Nephron progenitor cell (in vitro differentiated cells): ENCODE results near the gene SELPLG.

Experiments
- DNase-seq: peaks from one replicate; pipeline ENCODE4 v3.0.0; 2021
- H3K27ac Mint-ChIP-seq: 2 replicates; pipeline ENCODE4 v1.8.0; 2021; ENCODE audit warnings: mild to moderate bottlenecking, moderate library complexity, mixed read lengths
- H3K27me3 Mint-ChIP-seq: 2 replicates; pipeline ENCODE4 v1.8.0; 2021; ENCODE audit warnings: mild to moderate bottlenecking, low read depth, mixed read lengths; ENCODE audit not compliant: poor library complexity
- H3K36me3 Mint-ChIP-seq: 2 replicates; pipeline ENCODE4 v1.8.0; 2021; ENCODE audit warnings: low read depth, mixed read lengths
- H3K4me1 Mint-ChIP-seq: 2 replicates; pipeline ENCODE4 v1.8.0; 2021; ENCODE audit warnings: mixed read lengths
- H3K4me3 Mint-ChIP-seq: 2 replicates; pipeline ENCODE4 v1.8.0; 2021; ENCODE audit warnings: mild to moderate bottlenecking, moderate library complexity, mixed read lengths
- H3K9me3 Mint-ChIP-seq: 2 replicates; pipeline ENCODE4 v1.8.0; 2021; ENCODE audit warnings: mild to moderate bottlenecking, moderate library complexity, mixed read lengths
- CTCF ChIP-seq: fragments of 200-600 bp; sonication (generic); IDR thresholded peaks from 2 replicates; pipeline ENCODE4 v1.5.0; 2021; ENCODE audit warnings: antibody characterized with exemption

Gene SELPLG

GRCh38 chr12:108642269-108642870, 8.7 kb upstream of the SELPLG start:
- peaks cover 50% of the 10 kb centered on the region for H3K4me1 Mint-ChIP-seq
- peaks cover 3% of the 10 kb centered on the region for H3K27me3 Mint-ChIP-seq
- H3K4me3 Mint-ChIP-seq: no peak overlapping the region

GRCh38 chr12:108641446-108642268, 8.0 kb upstream of the SELPLG start:
- H3K4me3 Mint-ChIP-seq: no peak overlapping the region
- H3K27me3 Mint-ChIP-seq: peaks cover 3% of the 10 kb centered on the region
- TF ChIP-seq CTCF: no peak
- H3K36me3 Mint-ChIP-seq: peaks cover 17% of the 10 kb centered on the region
- DNase-seq: no peak
- no peaks in the 10 kb centered on the region for H3K9me3 Mint-ChIP-seq
- peaks cover 56% of the 10 kb centered on the region for H3K4me1 Mint-ChIP-seq
- peak overlapping the region; percentile 93 for H3K27ac Mint-ChIP-seq

More at GRCh38 chr12:108642269-108642870, 8.7 kb upstream of the SELPLG start:
- H3K27ac Mint-ChIP-seq: peak overlapping the region; percentile 93
- TF ChIP-seq CTCF: no peak
- H3K9me3 Mint-ChIP-seq: no peaks in the 10 kb centered on the region
- DNase-seq: no peak
- H3K36me3 Mint-ChIP-seq: peaks cover 20% of the 10 kb centered on the region

GRCh38 chr12:108640802-108641445, 7.2 kb upstream of the SELPLG start:
- Mint-ChIP-seq H3K4me3 (no peak overlapping the region), H3K4me1 (peaks cover 60% of the 10 kb centered on the region), H3K36me3 (peaks cover 11% of the 10 kb centered on the region), H3K27ac (peak overlapping the region; percentile 40), H3K9me3 (no peaks in the 10 kb centered on the region), H3K27me3 (peaks cover under 1% of the 10 kb centered on the region)
- TF ChIP-seq CTCF: no peak
- no peak for DNase-seq

GRCh38 chr12:108638997-108639822, 5.5 kb upstream of the SELPLG start:
- Mint-ChIP-seq H3K27me3 (no peaks in the 10 kb centered on the region), H3K9me3 (no peaks in the 10 kb centered on the region), H3K36me3 (no peaks in the 10 kb centered on the region), H3K4me1 (peaks cover 65% of the 10 kb centered on the region), H3K4me3 (no peak overlapping the region), H3K27ac (peak overlapping the region; percentile 80)
- DNase-seq: no peak
- TF ChIP-seq CTCF: no peak

GRCh38 chr12:108638141-108638827, 4.6 kb upstream of the SELPLG start:
- Mint-ChIP-seq H3K27ac (peak overlapping the region; percentile 79), H3K27me3 (no peaks in the 10 kb centered on the region), H3K36me3 (no peaks in the 10 kb centered on the region), H3K9me3 (no peaks in the 10 kb centered on the region), H3K4me3 (peak overlapping the region; percentile 42), H3K4me1 (peaks cover 68% of the 10 kb centered on the region)
- peak; percentile 47 for DNase-seq
- no peak for TF ChIP-seq CTCF
